GM12878 (cell line): ENCODE measurements around the gene ZNF333.

Experiments
- POLR2AphosphoS5 ChIP-seq: IDR thresholded peaks from 2 replicates; pipeline ENCODE4 v1.6.1; 2011; ENCODE audit warnings: mild to moderate bottlenecking, low read length, inconsistent platforms
- RAD21 ChIP-seq: IDR thresholded peaks from 2 replicates; pipeline ENCODE4 v1.6.1; 2011; ENCODE audit warnings: mild to moderate bottlenecking, low read depth, low read length, moderate library complexity; ENCODE audit not compliant: insufficient read depth
- RBBP5 ChIP-seq: fragments of 200-600 bp; sonication (generic); conservative IDR thresholded peaks from 2 replicates; pipeline ENCODE4 v1.6.1; 2016
- RELA ChIP-seq: fragments of 450-650 bp; IDR thresholded peaks from 2 replicates; pipeline ENCODE4 v1.8.0; 2014; ENCODE audit warnings: borderline replicate concordance; ENCODE audit not compliant: partially characterized antibody
- YY1 ChIP-seq: IDR thresholded peaks from 2 replicates; pipeline ENCODE4 v1.6.1; 2011; ENCODE audit warnings: low read depth, mild to moderate bottlenecking, low read length
- TF ChIP-seq, protein P1 (sequence below): fragments of 450-650 bp; IDR thresholded peaks from 2 replicates; pipeline ENCODE4 v1.6.1; 2018; ENCODE audit warnings: borderline replicate concordance, mild to moderate bottlenecking; ENCODE audit not compliant: partially characterized antibody
- TF ChIP-seq, protein P2 (sequence below): fragments of 450-650 bp; IDR thresholded peaks from 2 replicates; pipeline ENCODE4 v1.6.1; 2016; ENCODE audit warnings: mild to moderate bottlenecking, moderate library complexity, borderline replicate concordance

DNA sequence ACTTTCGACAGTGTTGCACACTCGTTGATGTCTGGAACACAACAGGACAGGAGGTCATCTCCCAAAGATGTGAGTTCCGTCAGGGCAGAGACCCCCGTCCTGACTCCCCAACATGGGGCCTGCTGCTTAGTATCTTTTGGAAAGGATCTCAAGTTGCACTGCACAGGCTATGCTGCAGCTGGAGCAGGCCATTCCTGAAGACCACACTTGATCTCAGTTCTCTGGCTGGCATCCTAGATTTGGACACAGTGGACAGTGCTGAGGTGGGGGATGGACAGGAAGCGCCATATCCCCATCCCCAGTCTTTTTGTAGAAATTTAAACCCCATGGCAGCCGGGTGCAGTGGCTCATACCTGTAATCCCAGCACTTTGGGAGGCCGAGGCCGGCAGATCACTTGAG, 82.6 kb downstream of the ZNF333 start:
- TF ChIP-seq, protein P1, sequence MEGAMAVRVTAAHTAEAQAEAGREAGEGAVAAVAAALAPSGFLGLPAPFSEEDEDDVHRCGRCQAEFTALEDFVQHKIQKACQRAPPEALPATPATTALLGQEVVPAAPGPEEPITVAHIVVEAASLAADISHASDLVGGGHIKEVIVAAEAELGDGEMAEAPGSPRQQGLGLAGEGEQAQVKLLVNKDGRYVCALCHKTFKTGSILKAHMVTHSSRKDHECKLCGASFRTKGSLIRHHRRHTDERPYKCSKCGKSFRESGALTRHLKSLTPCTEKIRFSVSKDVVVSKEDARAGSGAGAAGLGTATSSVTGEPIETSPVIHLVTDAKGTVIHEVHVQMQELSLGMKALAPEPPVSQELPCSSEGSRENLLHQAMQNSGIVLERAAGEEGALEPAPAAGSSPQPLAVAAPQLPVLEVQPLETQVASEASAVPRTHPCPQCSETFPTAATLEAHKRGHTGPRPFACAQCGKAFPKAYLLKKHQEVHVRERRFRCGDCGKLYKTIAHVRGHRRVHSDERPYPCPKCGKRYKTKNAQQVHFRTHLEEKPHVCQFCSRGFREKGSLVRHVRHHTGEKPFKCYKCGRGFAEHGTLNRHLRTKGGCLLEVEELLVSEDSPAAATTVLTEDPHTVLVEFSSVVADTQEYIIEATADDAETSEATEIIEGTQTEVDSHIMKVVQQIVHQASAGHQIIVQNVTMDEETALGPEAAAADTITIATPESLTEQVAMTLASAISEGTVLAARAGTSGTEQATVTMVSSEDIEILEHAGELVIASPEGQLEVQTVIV = no peak
- no peak for TF ChIP-seq RBBP5
- no peak for TF ChIP-seq YY1
- TF ChIP-seq RELA = no peak
- TF ChIP-seq RAD21 = no peak
- TF ChIP-seq POLR2AphosphoS5 = no peak
- TF ChIP-seq, protein P2, sequence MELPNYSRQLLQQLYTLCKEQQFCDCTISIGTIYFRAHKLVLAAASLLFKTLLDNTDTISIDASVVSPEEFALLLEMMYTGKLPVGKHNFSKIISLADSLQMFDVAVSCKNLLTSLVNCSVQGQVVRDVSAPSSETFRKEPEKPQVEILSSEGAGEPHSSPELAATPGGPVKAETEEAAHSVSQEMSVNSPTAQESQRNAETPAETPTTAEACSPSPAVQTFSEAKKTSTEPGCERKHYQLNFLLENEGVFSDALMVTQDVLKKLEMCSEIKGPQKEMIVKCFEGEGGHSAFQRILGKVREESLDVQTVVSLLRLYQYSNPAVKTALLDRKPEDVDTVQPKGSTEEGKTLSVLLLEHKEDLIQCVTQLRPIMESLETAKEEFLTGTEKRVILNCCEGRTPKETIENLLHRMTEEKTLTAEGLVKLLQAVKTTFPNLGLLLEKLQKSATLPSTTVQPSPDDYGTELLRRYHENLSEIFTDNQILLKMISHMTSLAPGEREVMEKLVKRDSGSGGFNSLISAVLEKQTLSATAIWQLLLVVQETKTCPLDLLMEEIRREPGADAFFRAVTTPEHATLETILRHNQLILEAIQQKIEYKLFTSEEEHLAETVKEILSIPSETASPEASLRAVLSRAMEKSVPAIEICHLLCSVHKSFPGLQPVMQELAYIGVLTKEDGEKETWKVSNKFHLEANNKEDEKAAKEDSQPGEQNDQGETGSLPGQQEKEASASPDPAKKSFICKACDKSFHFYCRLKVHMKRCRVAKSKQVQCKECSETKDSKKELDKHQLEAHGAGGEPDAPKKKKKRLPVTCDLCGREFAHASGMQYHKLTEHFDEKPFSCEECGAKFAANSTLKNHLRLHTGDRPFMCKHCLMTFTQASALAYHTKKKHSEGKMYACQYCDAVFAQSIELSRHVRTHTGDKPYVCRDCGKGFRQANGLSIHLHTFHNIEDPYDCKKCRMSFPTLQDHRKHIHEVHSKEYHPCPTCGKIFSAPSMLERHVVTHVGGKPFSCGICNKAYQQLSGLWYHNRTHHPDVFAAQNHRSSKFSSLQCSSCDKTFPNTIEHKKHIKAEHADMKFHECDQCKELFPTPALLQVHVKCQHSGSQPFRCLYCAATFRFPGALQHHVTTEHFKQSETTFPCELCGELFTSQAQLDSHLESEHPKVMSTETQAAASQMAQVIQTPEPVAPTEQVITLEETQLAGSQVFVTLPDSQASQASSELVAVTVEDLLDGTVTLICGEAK = no peak
